Astrocyte (in vitro differentiated cells and primary cell): Measurements from ENCODE around the gene TTC7B. TPM values are rescaled to one million over a fixed set of nuclear protein-coding genes. Genes with fewer than 3 reads are reported as not detected.
A peak's percentile ranks its signal among the peaks of the same experiment; 100 is the strongest.

Source experiments
- DNase-seq: peaks from one replicate; pipeline ENCODE4 v3.0.0-alpha.2; 2010; ENCODE audit warnings: low read depth
- FAIRE-seq: peaks from 2 replicates; lab custom pipeline; 2011; peaks lifted over from hg19 to GRCh38; lab: Jason Lieb, UNC
- H2AFZ ChIP-seq: 2 replicates; pipeline ENCODE4 v1.6.0; 2012; ENCODE audit warnings: low read depth, low read length, inconsistent platforms
- H3K27ac ChIP-seq: 2 replicates; pipeline ENCODE4 v1.5.1; 2011; ENCODE audit warnings: low read depth, low read length, inconsistent platforms
- H3K27me3 ChIP-seq: 2 replicates; pipeline ENCODE4 v1.6.0; 2011; ENCODE audit warnings: low read length, inconsistent platforms; ENCODE audit not compliant: insufficient read depth
- H3K36me3 ChIP-seq: 2 replicates; pipeline ENCODE4 v1.5.1; 2011; ENCODE audit warnings: low read length, inconsistent platforms; ENCODE audit not compliant: insufficient read depth
- H3K4me1 ChIP-seq: 2 replicates; pipeline ENCODE4 v1.5.1; 2011; ENCODE audit warnings: low read length, inconsistent platforms; ENCODE audit not compliant: insufficient read depth
- H3K4me2 ChIP-seq: 2 replicates; pipeline ENCODE4 v1.6.0; 2012; ENCODE audit warnings: low read length, inconsistent platforms
- H3K4me3 ChIP-seq: 2 replicates; pipeline ENCODE4 v1.5.1; 2011; ENCODE audit warnings: low read depth, mild to moderate bottlenecking, low read length, inconsistent platforms; ENCODE audit not compliant: insufficient read depth
- H3K79me2 ChIP-seq: 2 replicates; pipeline ENCODE4 v1.6.0; 2012; ENCODE audit warnings: mild to moderate bottlenecking, low read length, inconsistent platforms; ENCODE audit not compliant: insufficient read depth
- H3K9ac ChIP-seq: 2 replicates; pipeline ENCODE4 v1.6.0; 2012; ENCODE audit warnings: mild to moderate bottlenecking, low read length, inconsistent platforms
- H3K9me3 ChIP-seq: 2 replicates; pipeline ENCODE4 v1.5.1; 2012; ENCODE audit warnings: low read depth, mild to moderate bottlenecking, low read length, inconsistent platforms; ENCODE audit not compliant: insufficient read depth
- H4K20me1 ChIP-seq: 2 replicates; pipeline ENCODE4 v1.6.0; 2012; ENCODE audit warnings: low read length, inconsistent platforms; ENCODE audit not compliant: insufficient read depth
- H3K27ac Mint-ChIP-seq: one replicate; pipeline ENCODE4 v1.8.0; 2021; ENCODE audit warnings: mild to moderate bottlenecking, mixed read lengths; ENCODE audit not compliant: unreplicated experiment
- H3K27me3 Mint-ChIP-seq: one replicate; pipeline ENCODE4 v1.8.0; 2021; ENCODE audit warnings: low read depth, mixed read lengths; ENCODE audit not compliant: unreplicated experiment
- H3K36me3 Mint-ChIP-seq: one replicate; pipeline ENCODE4 v1.8.0; 2021; ENCODE audit warnings: low read depth, mixed read lengths; ENCODE audit not compliant: unreplicated experiment
- H3K4me1 Mint-ChIP-seq: one replicate; pipeline ENCODE4 v1.8.0; 2021; ENCODE audit warnings: low read depth, mixed read lengths; ENCODE audit not compliant: unreplicated experiment
- H3K4me3 Mint-ChIP-seq: one replicate; pipeline ENCODE4 v1.8.0; 2021; ENCODE audit warnings: mild to moderate bottlenecking, moderate library complexity, mixed read lengths; ENCODE audit not compliant: unreplicated experiment
- H3K9me3 Mint-ChIP-seq: one replicate; pipeline ENCODE4 v1.8.0; 2021; ENCODE audit warnings: mild to moderate bottlenecking, mixed read lengths; ENCODE audit not compliant: unreplicated experiment
- CTCF ChIP-seq: IDR thresholded peaks from 2 replicates; pipeline ENCODE4 v1.5.1; 2011; ENCODE audit warnings: low read depth, mild to moderate bottlenecking, inconsistent platforms, low read length, moderate library complexity; ENCODE audit not compliant: insufficient read depth
- EZH2 ChIP-seq: IDR thresholded peaks from 2 replicates; pipeline ENCODE4 v1.6.1; 2012; ENCODE audit warnings: mild to moderate bottlenecking, low read length, inconsistent platforms; ENCODE audit not compliant: insufficient read depth
- total RNA-seq: library from RNA; stranded (reverse); gene quantifications from 2 replicates; pipeline ENCODE4 v1.2.1, GENCODE V29; 2021

TTC7B gene
- total RNA-seq, 1 donor from 2014 or later, result 42.1 TPM

- Mint-ChIP-seq H3K27me3 (no peaks in the 10 kb centered on the region), H3K36me3 (peaks cover 7% of the 10 kb centered on the region), H3K27ac (no peak overlapping the region), H3K4me1 (peaks cover 9% of the 10 kb centered on the region), H3K4me3 (no peak overlapping the region), H3K9me3 (no peaks in the 10 kb centered on the region)
- Histone ChIP-seq H3K27ac (no peak overlapping the region), H4K20me1 (peaks cover 3% of the 10 kb centered on the region), H3K4me3 (no peak overlapping the region), H3K4me2 (no peak overlapping the region), H3K9ac (peak overlapping the region; percentile 7), H3K79me2 (no peaks in the 10 kb centered on the region), H3K9me3 (no peaks in the 10 kb centered on the region), H3K36me3 (no peaks in the 10 kb centered on the region), H2AFZ (no peak overlapping the region), H3K4me1 (peaks cover 4% of the 10 kb centered on the region), H3K27me3 (no peaks in the 10 kb centered on the region)
- DNase-seq (no peak), FAIRE-seq (no peak)
- TF ChIP-seq EZH2 (no peak), CTCF (no peak)
These were observed 119.1 kb downstream of the TTC7B start for GRCh38 chr14:90697132-90697531.

GRCh38 chr14:90696720-90697119, 119.5 kb downstream of the TTC7B start:
- Histone ChIP-seq H3K9me3 (no peaks in the 10 kb centered on the region), H2AFZ (no peak overlapping the region), H3K9ac (peak overlapping the region; percentile 7), H3K36me3 (no peaks in the 10 kb centered on the region), H4K20me1 (peaks cover 3% of the 10 kb centered on the region), H3K4me3 (no peak overlapping the region), H3K79me2 (no peaks in the 10 kb centered on the region), H3K4me2 (no peak overlapping the region), H3K27me3 (no peaks in the 10 kb centered on the region), H3K27ac (no peak overlapping the region), H3K4me1 (peaks cover 4% of the 10 kb centered on the region)
- FAIRE-seq, result no peak
- no peak for TF ChIP-seq EZH2
- TF ChIP-seq CTCF, result no peak
- Mint-ChIP-seq H3K36me3 (peaks cover 4% of the 10 kb centered on the region), H3K4me3 (no peak overlapping the region), H3K4me1 (peaks cover 9% of the 10 kb centered on the region), H3K27ac (no peak overlapping the region), H3K9me3 (no peaks in the 10 kb centered on the region), H3K27me3 (no peaks in the 10 kb centered on the region)
- no peak for DNase-seq

- Mint-ChIP-seq H3K9me3 (no peaks in the 10 kb centered on the region), H3K4me3 (no peak overlapping the region), H3K27ac (no peak overlapping the region), H3K4me1 (peaks cover 9% of the 10 kb centered on the region), H3K27me3 (no peaks in the 10 kb centered on the region), H3K36me3 (peaks cover 3% of the 10 kb centered on the region)
- Histone ChIP-seq H3K79me2 (no peaks in the 10 kb centered on the region), H3K27ac (no peak overlapping the region), H4K20me1 (peaks cover 3% of the 10 kb centered on the region), H3K9ac (no peak overlapping the region), H3K9me3 (no peaks in the 10 kb centered on the region), H3K4me1 (peaks cover 4% of the 10 kb centered on the region), H2AFZ (no peak overlapping the region), H3K4me2 (no peak overlapping the region), H3K36me3 (no peaks in the 10 kb centered on the region), H3K4me3 (no peak overlapping the region), H3K27me3 (no peaks in the 10 kb centered on the region)
- TF ChIP-seq EZH2, result no peak
- no peak for TF ChIP-seq CTCF
- DNase-seq (no peak), FAIRE-seq (no peak)
These were observed 120.1 kb downstream of the TTC7B start for GRCh38 chr14:90695997-90696660.
